Activated CD4-positive, alpha-beta T cell treated with anti-CD3 and anti-CD28 coated beads, Interleukin-10, Interleukin-2, amounts not matched to agents 100 ng/mL and 50 ng/mL, durations not matched to agents 16 hours and 8 hours (primary cell): Measurements from ENCODE around the gene NDFIP2.
"Not testable (repeated sequence)": the region's sequence is repeated elsewhere in the genome, so short reads cannot be mapped to it uniquely, and the experiment has no call there.

ENCODE experiments used
- DNase-seq: peaks from one replicate; pipeline ENCODE4 v3.0.0-alpha.2; 2020

The NDFIP2 gene

GRCh38 chr13:79540504-79540903 lies 59.5 kb downstream of the NDFIP2 start:
- DNase-seq, result no peak

- peak; percentile 69 for DNase-seq
Observed at GRCh38 chr13:79541426-79542049, 60.6 kb downstream of the NDFIP2 start.

- no peak for DNase-seq
Observed at GRCh38 chr13:79543883-79544282, 62.9 kb downstream of the NDFIP2 start.

GRCh38 chr13:79547211-79548195 lies 66.5 kb downstream of the NDFIP2 start:
- DNase-seq, result peak; percentile 20

GRCh38 chr13:79548902-79549301 lies 67.9 kb downstream of the NDFIP2 start:
- no peak for DNase-seq

GRCh38 chr13:79549355-79550106 lies 68.6 kb downstream of the NDFIP2 start:
- DNase-seq, result no peak

GRCh38 chr13:79557666-79558065 lies 76.7 kb downstream of the NDFIP2 start:
- DNase-seq, result no peak

- no peak for DNase-seq
Observed at GRCh38 chr13:79560954-79561353, 80.0 kb downstream of the NDFIP2 start.

GRCh38 chr13:79562557-79562956 lies 81.6 kb downstream of the NDFIP2 start:
- DNase-seq, result no peak

- no peak for DNase-seq
Observed at GRCh38 chr13:79566118-79566517, 85.2 kb downstream of the NDFIP2 start.

GRCh38 chr13:79571147-79571546 lies 90.2 kb downstream of the NDFIP2 start:
- DNase-seq, result no peak

- DNase-seq, result not testable (repeated sequence)
Observed at GRCh38 chr13:79573892-79574291, 92.9 kb downstream of the NDFIP2 start.

GRCh38 chr13:79581870-79582315 lies 100.9 kb downstream of the NDFIP2 start:
- no peak for DNase-seq

GRCh38 chr13:79582896-79583295 lies 101.9 kb downstream of the NDFIP2 start:
- no peak for DNase-seq

- no peak for DNase-seq
Observed at GRCh38 chr13:79585033-79585432, 104.1 kb downstream of the NDFIP2 start.

- DNase-seq, result no peak
Observed at GRCh38 chr13:79589603-79590393, 108.8 kb downstream of the NDFIP2 start.

GRCh38 chr13:79590394-79590676 lies 109.4 kb downstream of the NDFIP2 start:
- no peak for DNase-seq

GRCh38 chr13:79591493-79591892 lies 110.5 kb downstream of the NDFIP2 start:
- DNase-seq, result no peak

- no peak for DNase-seq
Observed at GRCh38 chr13:79593121-79593520, 112.2 kb downstream of the NDFIP2 start.

- no peak for DNase-seq
Observed at GRCh38 chr13:79593641-79594275, 112.8 kb downstream of the NDFIP2 start.

GRCh38 chr13:79600146-79600545 lies 119.2 kb downstream of the NDFIP2 start:
- not testable (repeated sequence) for DNase-seq

GRCh38 chr13:79602936-79603335 lies 122.0 kb downstream of the NDFIP2 start:
- DNase-seq, result no peak
